RWPE2 (cell line): Measurements from ENCODE around the gene ERFE.

Experiments used
- ATAC-seq: fragments of 200-7000 bp; cut with Tn5 transposase; 3 replicates; pipeline ENCODE4 v1.9.1; 2021; ENCODE audit warnings: low read depth
- DNase-seq: peaks from one replicate; pipeline ENCODE4 v3.0.0-alpha.2; 2020; ENCODE audit warnings: low spot score
- H3K27ac ChIP-seq: fragments of 450-650 bp; 2 replicates; pipeline ENCODE4 v1.5.1; 2017; ENCODE audit warnings: mild to moderate bottlenecking; ENCODE audit not compliant: poor library complexity, severe bottlenecking
- H3K27me3 ChIP-seq: fragments of 250-450 bp; sonication (Bioruptor Pico); 2 replicates; pipeline ENCODE4 v1.5.1; 2021; ENCODE audit warnings: mild to moderate bottlenecking, moderate library complexity; ENCODE audit not compliant: insufficient read depth, poor library complexity, severe bottlenecking
- H3K36me3 ChIP-seq: fragments of 250-450 bp; sonication (Bioruptor Pico); 2 replicates; pipeline ENCODE4 v1.5.1; 2020; ENCODE audit warnings: low read depth, mild to moderate bottlenecking, moderate library complexity
- H3K4me1 ChIP-seq: fragments of 250-450 bp; sonication (Bioruptor Pico); 2 replicates; pipeline ENCODE4 v1.5.1; 2021; ENCODE audit warnings: mild to moderate bottlenecking, moderate library complexity; ENCODE audit not compliant: insufficient read depth, poor library complexity, severe bottlenecking
- H3K4me3 ChIP-seq: fragments of 250-450 bp; sonication (Bioruptor Pico); 2 replicates; pipeline ENCODE4 v1.5.1; 2021; ENCODE audit warnings: mild to moderate bottlenecking, moderate library complexity; ENCODE audit not compliant: severe bottlenecking
- H3K9me3 ChIP-seq: fragments of 250-450 bp; sonication (Bioruptor Pico); 2 replicates; pipeline ENCODE4 v1.5.1; 2021; ENCODE audit warnings: mild to moderate bottlenecking, moderate library complexity; ENCODE audit not compliant: severe bottlenecking
- CTCF ChIP-seq: fragments of 450-650 bp; IDR thresholded peaks from one replicate; pipeline ENCODE4 v1.5.1; 2017; ENCODE audit warnings: mild to moderate bottlenecking, moderate library complexity; ENCODE audit not compliant: poor library complexity, severe bottlenecking

ERFE gene

GRCh38 chr2:238152771-238153688 lies 5.7 kb upstream of the ERFE start:
- H3K27ac ChIP-seq: no peak overlapping the region
- no peaks in the 10 kb centered on the region for H3K27me3 ChIP-seq
- no peaks in the 10 kb centered on the region for H3K36me3 ChIP-seq
- H3K4me1 ChIP-seq: no peaks in the 10 kb centered on the region
- H3K9me3 ChIP-seq: no peaks in the 10 kb centered on the region
- ATAC-seq: no peak
- H3K4me3 ChIP-seq: no peak overlapping the region
- TF ChIP-seq CTCF: no peak
- DNase-seq: no peak

GRCh38 chr2:238154570-238154969 lies 4.2 kb upstream of the ERFE start:
- no peak for DNase-seq
- TF ChIP-seq CTCF: no peak

GRCh38 chr2:238155051-238155760 lies 3.6 kb upstream of the ERFE start:
- no peak for TF ChIP-seq CTCF
- no peak overlapping the region for H3K27ac ChIP-seq
- DNase-seq: no peak
- H3K9me3 ChIP-seq: no peaks in the 10 kb centered on the region
- no peaks in the 10 kb centered on the region for H3K36me3 ChIP-seq
- ATAC-seq: no peak
- H3K4me1 ChIP-seq: peaks cover 3% of the 10 kb centered on the region
- H3K27me3 ChIP-seq: no peaks in the 10 kb centered on the region
- H3K4me3 ChIP-seq: no peak overlapping the region

More at GRCh38 chr2:238154570-238154969, 4.2 kb upstream of the ERFE start:
- ATAC-seq: no peak
- no peaks in the 10 kb centered on the region for H3K9me3 ChIP-seq
- peaks cover 2% of the 10 kb centered on the region for H3K4me1 ChIP-seq
- no peak overlapping the region for H3K27ac ChIP-seq
- no peaks in the 10 kb centered on the region for H3K36me3 ChIP-seq
- H3K4me3 ChIP-seq: no peak overlapping the region
- no peaks in the 10 kb centered on the region for H3K27me3 ChIP-seq

- H3K27ac ChIP-seq: no peak overlapping the region
- H3K27me3 ChIP-seq: no peaks in the 10 kb centered on the region
- H3K4me3 ChIP-seq: no peak overlapping the region
- ATAC-seq (no peak), DNase-seq (no peak)
- TF ChIP-seq CTCF: no peak
- no peaks in the 10 kb centered on the region for H3K36me3 ChIP-seq
- peaks cover 3% of the 10 kb centered on the region for H3K4me1 ChIP-seq
- no peaks in the 10 kb centered on the region for H3K9me3 ChIP-seq
Measured at GRCh38 chr2:238155761-238156694, 2.7 kb upstream of the ERFE start.
